ENCODE measurements around the gene ATXN2L.

- TF ChIP-seq REST (IDR thresholded peaks at IDR 0.05; ENCODE audit: unreplicated experiment) (no peak), CTCF (conservative IDR thresholded peaks at IDR 0.05; ENCODE audit: low read depth in 2 of 2) (no peak), EZH2phosphoT487 (IDR thresholded peaks at IDR 0.05; ENCODE audit: unreplicated experiment) (no peak), ETS1 (IDR thresholded peaks at IDR 0.05) (no peak), CREB1 (CRISPR knock-in tag; IDR thresholded peaks at IDR 0.05; ENCODE audit: low read depth) (no peak), EZH2 (IDR thresholded peaks at IDR 0.05; ENCODE audit: low read depth, unreplicated experiment) (no peak), NANOG (IDR thresholded peaks at IDR 0.05; ENCODE audit: borderline replicate concordance) (no peak), POLR2AphosphoS5 (IDR thresholded peaks at IDR 0.05; ENCODE audit: low read depth) (no peak), JUNB (IDR thresholded peaks at IDR 0.05; ENCODE audit: unreplicated experiment) (no peak)
Measured at GRCh38 chr16:28878083-28878926, 55.5 kb downstream of the ATXN2L start, which contains the start of gene ATP2A1.

Measured in GM23338 (cell line).